Subcutaneous abdominal adipose tissue (tissue), 5 donors: ENCODE measurements around the gene PLEKHO1.

Experiments
- H3K27ac ChIP-seq: one replicate; pipeline ENCODE4 v1.7.0; 2013; ENCODE audit warnings: low read depth, mild to moderate bottlenecking, inconsistent platforms, low read length, moderate library complexity
- H3K27me3 ChIP-seq, 5 donors: one replicate each; pipeline ENCODE4 v1.7.0; 2013; ENCODE audit warnings: low read length in 5 of 5, inconsistent platforms in 1 of 5; ENCODE audit not compliant: control insufficient read depth in 5 of 5, insufficient read depth in 4 of 5
- H3K36me3 ChIP-seq, 5 donors: one replicate each; pipeline ENCODE4 v1.7.0; 2013; ENCODE audit warnings: low read length in 5 of 5; ENCODE audit not compliant: control insufficient read depth in 5 of 5, insufficient read depth in 5 of 5
- H3K4me1 ChIP-seq, 5 donors: one replicate each; pipeline ENCODE4 v1.7.0; 2013; ENCODE audit warnings: low read length in 5 of 5, mild to moderate bottlenecking in 3 of 5, moderate library complexity in 1 of 5; ENCODE audit not compliant: control insufficient read depth in 5 of 5, insufficient read depth in 5 of 5
- H3K4me3 ChIP-seq, 5 donors: one replicate each; pipeline ENCODE4 v1.7.0; 2013; ENCODE audit warnings: low read length in 5 of 5, low read depth in 1 of 5
- H3K9ac ChIP-seq, 5 donors: one replicate each; pipeline ENCODE4 v1.7.0; 2013; ENCODE audit warnings: low read length in 5 of 5, mild to moderate bottlenecking in 4 of 5, moderate library complexity in 3 of 5
- H3K9me3 ChIP-seq, 5 donors: one replicate each; pipeline ENCODE4 v1.7.0; 2013; ENCODE audit warnings: low read length in 5 of 5; ENCODE audit not compliant: control insufficient read depth in 5 of 5
- donor health status: healthy.
- donor health status: healthy.
- donor health status: healthy.
- donor health status: healthy.
- donor health status: healthy.

The PLEKHO1 gene, protein sequence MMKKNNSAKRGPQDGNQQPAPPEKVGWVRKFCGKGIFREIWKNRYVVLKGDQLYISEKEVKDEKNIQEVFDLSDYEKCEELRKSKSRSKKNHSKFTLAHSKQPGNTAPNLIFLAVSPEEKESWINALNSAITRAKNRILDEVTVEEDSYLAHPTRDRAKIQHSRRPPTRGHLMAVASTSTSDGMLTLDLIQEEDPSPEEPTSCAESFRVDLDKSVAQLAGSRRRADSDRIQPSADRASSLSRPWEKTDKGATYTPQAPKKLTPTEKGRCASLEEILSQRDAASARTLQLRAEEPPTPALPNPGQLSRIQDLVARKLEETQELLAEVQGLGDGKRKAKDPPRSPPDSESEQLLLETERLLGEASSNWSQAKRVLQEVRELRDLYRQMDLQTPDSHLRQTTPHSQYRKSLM

DNA sequence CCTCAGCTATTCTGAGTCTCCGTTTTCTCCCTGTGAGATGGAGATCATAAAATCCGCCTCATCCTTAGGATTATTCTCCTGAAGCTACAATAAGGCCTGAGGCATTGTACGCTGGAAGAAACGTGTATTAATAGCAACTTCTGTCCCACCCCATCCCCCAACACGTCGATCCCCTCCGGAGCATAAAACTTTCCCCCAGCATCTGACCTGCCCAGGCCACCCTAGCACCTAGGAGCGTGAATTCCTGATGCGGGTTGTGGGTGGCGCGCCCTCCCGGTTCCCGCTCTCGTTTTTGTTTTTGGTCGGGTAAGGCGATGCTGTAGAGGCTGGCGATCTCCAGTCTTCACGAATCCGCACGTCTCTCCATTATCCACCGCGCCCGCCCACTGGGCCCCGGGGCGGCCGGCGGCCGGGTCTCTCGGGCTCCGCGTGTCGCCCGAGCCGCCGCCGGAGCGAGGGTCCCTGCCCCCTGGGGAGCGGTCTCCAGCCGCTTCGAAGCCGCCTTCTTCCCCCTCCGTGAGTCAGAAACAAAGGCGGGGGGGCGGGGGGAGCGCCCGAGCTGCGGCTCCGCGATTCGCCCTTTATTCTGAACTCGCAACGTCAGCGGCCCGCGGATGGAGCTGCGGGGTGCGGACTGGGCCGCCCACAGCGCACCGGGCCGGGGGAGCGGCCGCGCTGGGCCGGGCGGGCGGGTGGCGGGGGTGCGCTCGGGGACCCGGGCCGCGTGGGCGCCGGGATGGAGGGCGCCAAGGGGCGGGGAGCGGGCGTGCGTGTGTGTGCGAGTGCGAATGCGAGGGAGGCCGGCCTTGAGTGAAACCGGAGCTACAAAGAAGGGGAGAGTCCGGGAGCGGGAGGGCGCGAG, at the start of gene PLEKHO1:
Gene PLEKHO1, plus strand, starts transcription at position 646 of the 862 bp plus-strand sequence. CDS start 342 bp downstream, outside the sequence.
- H3K9ac ChIP-seq: peak within 1 kb of the TSS; percentile 64 to 79 (median 75)
- peak within 1 kb of the TSS; percentile 63 to 86 (median 76) for H3K4me3 ChIP-seq
- peaks cover 0 to 18% (median 9%) of the 10 kb centered on the region in 5 donors for H3K36me3 ChIP-seq
- H3K4me1 ChIP-seq: peaks cover 3 to 51% (median 37%) of the 10 kb centered on the region in 5 donors
- H3K9me3 ChIP-seq: no peaks in the 10 kb centered on the region
- peak within 1 kb of the TSS; percentile 68 for H3K27ac ChIP-seq
- no peaks in the 10 kb centered on the region for H3K27me3 ChIP-seq

DNA sequence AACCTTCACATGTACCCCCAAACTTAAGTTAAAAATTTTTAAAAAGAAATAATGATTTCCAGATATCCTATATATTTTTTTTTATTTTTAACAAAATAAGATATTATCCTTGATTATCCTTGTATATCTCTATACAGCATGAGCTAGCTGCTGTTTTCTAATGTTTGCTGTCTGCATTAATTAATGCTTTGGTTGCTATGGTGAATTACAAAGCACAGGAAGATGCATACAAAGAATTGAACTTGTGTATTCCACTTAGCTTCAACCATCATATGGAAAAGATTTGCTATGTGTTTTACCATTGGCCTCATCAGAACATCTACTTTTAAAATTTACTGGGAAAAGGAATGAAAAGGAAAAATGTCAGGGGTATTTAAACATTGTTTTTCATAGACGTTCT, 46.7 kb upstream of the PLEKHO1 start:
- H3K27ac ChIP-seq: no peak overlapping the region
- H3K9ac ChIP-seq: no peak overlapping the region
- no peaks in the 10 kb centered on the region for H3K27me3 ChIP-seq
- peaks cover 0 to 2% (median 0%) of the 10 kb centered on the region in 5 donors for H3K9me3 ChIP-seq
- H3K4me3 ChIP-seq: no peak overlapping the region
- H3K36me3 ChIP-seq: peaks cover 0 to 31% (median 12%) of the 10 kb centered on the region in 5 donors
- no peaks in the 10 kb centered on the region for H3K4me1 ChIP-seq

DNA sequence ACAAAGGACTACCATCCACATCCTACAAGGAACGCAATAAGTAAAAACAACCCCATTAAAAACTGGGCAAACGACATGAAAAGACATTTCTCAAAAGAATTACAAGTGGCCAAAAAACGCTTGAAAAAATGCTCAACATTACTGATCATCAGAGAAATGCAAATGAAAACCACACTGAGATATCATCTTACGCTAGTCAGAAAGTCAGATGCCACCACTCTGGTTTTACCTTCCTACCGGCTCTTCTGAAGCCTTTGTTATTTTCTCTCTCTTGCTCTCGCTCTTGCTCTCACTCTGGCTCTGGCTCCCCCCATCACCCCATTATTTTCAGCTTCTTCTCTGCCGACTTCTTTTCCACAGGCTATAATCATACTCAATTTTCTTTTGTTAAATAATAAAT, 43.4 kb upstream of the PLEKHO1 start:
- no peak overlapping the region for H3K4me3 ChIP-seq
- no peaks in the 10 kb centered on the region for H3K27me3 ChIP-seq
- peaks cover 0 to 2% (median 0%) of the 10 kb centered on the region in 5 donors for H3K9me3 ChIP-seq
- peaks cover 2 to 26% (median 4%) of the 10 kb centered on the region in 5 donors for H3K36me3 ChIP-seq
- no peak overlapping the region for H3K9ac ChIP-seq
- no peak overlapping the region for H3K27ac ChIP-seq
- peaks cover 0 to 9% (median 0%) of the 10 kb centered on the region in 5 donors for H3K4me1 ChIP-seq

DNA sequence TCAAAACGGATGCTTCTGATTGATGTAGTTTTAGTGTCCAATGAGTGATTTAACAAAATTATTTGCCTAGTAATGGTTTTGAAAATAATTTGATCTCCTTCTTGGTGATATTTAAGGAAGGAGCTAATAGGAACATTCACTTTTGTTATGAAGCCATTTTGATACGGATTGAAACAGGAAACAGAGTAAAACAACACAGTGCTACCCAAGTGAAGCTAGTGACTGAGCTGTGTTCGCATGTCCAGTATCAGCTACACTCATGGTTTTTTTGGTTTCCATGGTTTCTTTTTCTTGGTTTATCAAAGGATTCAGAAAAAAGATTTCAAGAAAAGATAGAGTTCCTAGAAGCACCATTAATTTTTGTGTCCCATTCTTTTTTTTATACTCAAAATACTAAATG, 40.1 kb upstream of the PLEKHO1 start:
- H3K4me1 ChIP-seq: peaks cover 0 to 9% (median 0%) of the 10 kb centered on the region in 5 donors
- peaks cover 0 to 4% (median 1%) of the 10 kb centered on the region in 5 donors for H3K9me3 ChIP-seq
- no peak overlapping the region for H3K27ac ChIP-seq
- no peak overlapping the region for H3K9ac ChIP-seq
- H3K27me3 ChIP-seq: no peaks in the 10 kb centered on the region
- peak overlapping the region in 1 of 5 donors; percentile 37 for H3K4me3 ChIP-seq
- peaks cover 2 to 19% (median 10%) of the 10 kb centered on the region in 5 donors for H3K36me3 ChIP-seq

DNA sequence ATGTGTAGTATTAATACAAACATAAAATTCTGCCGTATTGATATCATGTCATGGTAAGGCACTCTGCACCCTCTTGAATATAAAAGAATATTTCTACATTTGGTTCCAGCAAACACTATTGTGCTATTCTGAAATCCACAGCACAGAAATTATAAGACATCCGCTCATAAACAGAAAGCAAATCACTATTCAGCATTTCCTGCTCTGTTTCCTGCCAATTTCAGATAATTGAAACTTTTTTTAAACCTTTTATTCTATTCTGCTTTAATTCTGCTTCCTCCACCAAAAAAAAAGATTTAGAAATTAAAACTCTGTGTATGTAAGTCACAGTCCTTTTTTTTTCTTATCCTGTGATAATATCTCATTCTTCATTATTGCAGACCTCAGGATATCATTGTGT, 39.6 kb upstream of the PLEKHO1 start:
- no peaks in the 10 kb centered on the region for H3K27me3 ChIP-seq
- H3K36me3 ChIP-seq: peaks cover 2 to 16% (median 10%) of the 10 kb centered on the region in 5 donors
- peaks cover 0 to 9% (median 0%) of the 10 kb centered on the region in 5 donors for H3K4me1 ChIP-seq
- peaks cover 2 to 9% (median 4%) of the 10 kb centered on the region in 5 donors for H3K9me3 ChIP-seq
- H3K9ac ChIP-seq: no peak overlapping the region
- H3K27ac ChIP-seq: no peak overlapping the region
- H3K4me3 ChIP-seq: peak overlapping the region in 2 of 5 donors; percentile 10 to 37

DNA sequence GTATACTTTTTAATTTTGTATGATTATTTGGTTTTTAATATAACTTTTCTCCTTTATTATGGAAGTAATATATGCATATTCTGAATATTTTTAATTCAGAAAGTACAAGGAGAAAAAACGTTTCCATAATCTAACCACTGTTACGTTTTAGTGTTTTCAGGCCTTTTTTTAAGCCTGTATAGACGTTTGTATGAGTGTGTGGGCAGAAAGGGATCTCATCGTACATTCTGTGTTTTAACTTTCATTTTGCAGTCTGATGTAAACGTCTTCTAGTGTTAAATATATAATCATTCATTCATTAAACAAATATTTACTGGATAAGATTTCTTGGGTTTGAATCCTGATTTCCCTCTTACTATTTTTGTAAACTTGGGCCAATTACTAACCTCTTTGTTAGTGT, 38.0 kb upstream of the PLEKHO1 start:
- H3K27ac ChIP-seq: no peak overlapping the region
- H3K9me3 ChIP-seq: peaks cover 4 to 11% (median 4%) of the 10 kb centered on the region in 5 donors
- H3K4me1 ChIP-seq: peaks cover 0 to 9% (median 0%) of the 10 kb centered on the region in 5 donors
- H3K36me3 ChIP-seq: peaks cover 2 to 12% (median 10%) of the 10 kb centered on the region in 5 donors
- H3K27me3 ChIP-seq: no peaks in the 10 kb centered on the region
- H3K4me3 ChIP-seq: no peak overlapping the region
- H3K9ac ChIP-seq: no peak overlapping the region

DNA sequence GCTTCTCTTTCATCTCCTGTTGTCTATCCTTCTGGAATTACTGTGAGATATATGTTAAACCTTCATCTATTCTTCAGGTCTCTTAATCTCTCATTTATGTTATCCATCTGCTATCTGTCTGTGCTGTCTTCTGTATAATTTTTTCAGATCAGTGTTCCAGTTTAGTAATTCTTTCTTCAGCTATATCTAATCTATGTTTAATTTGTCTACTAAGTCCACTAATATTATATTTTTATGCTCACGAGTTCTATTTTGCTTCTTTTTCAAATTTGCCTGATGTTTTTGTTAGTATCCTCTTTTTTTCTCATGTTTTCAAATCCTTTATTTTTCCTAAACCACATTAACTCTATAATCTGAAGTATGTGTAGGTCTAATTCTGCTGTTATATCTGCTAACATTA, 34.6 kb upstream of the PLEKHO1 start:
- Histone ChIP-seq H3K9me3 (peaks cover 4 to 11% (median 4%) of the 10 kb centered on the region in 5 donors), H3K27ac (no peak overlapping the region), H3K4me3 (no peak overlapping the region), H3K36me3 (peaks cover 2 to 12% (median 10%) of the 10 kb centered on the region in 5 donors), H3K4me1 (peaks cover 0 to 9% (median 5%) of the 10 kb centered on the region in 5 donors), H3K9ac (no peak overlapping the region), H3K27me3 (no peaks in the 10 kb centered on the region)

DNA sequence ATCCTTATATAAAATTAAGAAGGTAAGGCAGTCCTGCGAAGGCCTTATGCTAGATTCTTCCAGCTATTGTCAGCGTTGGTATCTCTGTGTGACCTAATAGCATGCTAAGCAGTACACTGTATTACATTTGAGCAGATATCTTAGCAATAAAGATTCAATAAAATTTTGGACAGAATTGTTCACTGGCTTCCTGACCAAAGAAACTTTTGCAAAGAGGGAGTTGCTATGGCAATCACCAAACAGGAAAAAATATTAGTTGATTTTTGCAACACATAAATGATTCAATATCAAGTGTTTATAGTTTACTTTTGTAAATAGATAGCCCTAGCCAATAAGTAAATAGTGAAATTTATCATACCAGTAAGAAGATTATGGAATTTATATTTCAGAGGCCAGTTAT, 31.0 kb upstream of the PLEKHO1 start:
- Histone ChIP-seq H3K9ac (no peak overlapping the region), H3K9me3 (peaks cover 4 to 11% (median 4%) of the 10 kb centered on the region in 5 donors), H3K36me3 (peaks cover 0 to 9% (median 2%) of the 10 kb centered on the region in 5 donors), H3K27me3 (no peaks in the 10 kb centered on the region), H3K4me3 (no peak overlapping the region), H3K27ac (no peak overlapping the region), H3K4me1 (peaks cover 0 to 5% (median 0%) of the 10 kb centered on the region in 5 donors)

DNA sequence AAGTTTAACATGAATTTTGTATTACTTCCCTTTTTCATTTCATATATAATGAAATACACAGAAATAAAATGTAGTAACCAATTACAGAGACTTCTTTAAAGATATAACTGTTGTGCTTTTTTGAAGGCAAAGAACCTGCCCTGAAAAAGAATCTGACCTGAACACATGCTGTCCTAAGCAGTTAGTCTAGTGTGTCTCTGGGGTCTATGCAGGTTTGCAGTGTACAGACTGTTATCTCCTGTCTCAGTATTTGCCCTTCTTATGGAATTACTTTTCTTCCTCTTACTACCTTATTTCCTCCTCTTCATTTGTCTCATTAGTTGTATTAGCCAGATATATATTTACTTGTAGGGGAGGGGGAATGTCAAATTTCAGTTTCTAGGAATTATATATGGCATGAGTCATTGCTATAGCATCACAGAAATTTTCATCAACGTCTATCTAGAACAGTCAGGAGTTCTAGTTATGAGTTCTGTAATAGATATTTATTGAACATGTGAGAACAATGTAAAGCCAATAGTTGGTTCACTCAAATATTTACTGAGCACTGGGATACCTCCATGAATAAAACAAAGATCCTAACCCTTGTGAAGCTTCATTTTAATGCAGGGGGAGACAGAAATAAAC, 28.4 kb upstream of the PLEKHO1 start:
- Histone ChIP-seq H3K27me3 (no peaks in the 10 kb centered on the region), H3K27ac (no peak overlapping the region), H3K9me3 (no peaks in the 10 kb centered on the region), H3K4me3 (no peak overlapping the region), H3K4me1 (peaks cover 0 to 5% (median 0%) of the 10 kb centered on the region in 5 donors), H3K36me3 (peaks cover 0 to 9% (median 2%) of the 10 kb centered on the region in 5 donors), H3K9ac (no peak overlapping the region)
